Caco-2 (cell line): ENCODE measurements around the gene OVOL1. TPM values are rescaled to one million over a fixed set of nuclear protein-coding genes. Genes with fewer than 3 reads are reported as not detected.

Experiments
- BruUV-seq: library from RNA; stranded (reverse); fragments of 400-500 nt; replicated peaks from 2 replicates; lab custom pipeline; 2021; lab: Mats Ljungman, UMichigan
- CTCF ChIA-PET: fragments of 300-600 bp; sonication (Branson Sonifier 250); formaldehyde crosslinking; loops from one replicate; lab custom pipeline; 2022; ENCODE audit warnings: antibody characterized with exemption; lab: Charles Lee
- POLR2A ChIA-PET: fragments of 300-600 bp; sonication (Branson Sonifier 250); formaldehyde crosslinking; loops from one replicate; lab custom pipeline; 2022; ENCODE audit warnings: antibody characterized with exemption; lab: Charles Lee
- DNase-seq, 2 experiments: peaks; one replicate each; pipeline versions ENCODE4 v3.0.0 to v3.0.0-alpha.2; 2020 to 2022
- H3K27me3 ChIP-seq: replicated peaks from 2 replicates; pipeline ENCODE4 v1.6.0; 2011; ENCODE audit warnings: low read length; ENCODE audit not compliant: control insufficient read depth, insufficient read depth
- H3K36me3 ChIP-seq: 2 replicates; pipeline ENCODE4 v1.5.1; 2011; ENCODE audit warnings: low read length; ENCODE audit not compliant: control insufficient read depth, insufficient read depth
- H3K4me1 ChIP-seq: fragments of 250-450 bp; sonication (Bioruptor Pico); 2 replicates; pipeline ENCODE4 v1.5.1; 2020; ENCODE audit warnings: mild to moderate bottlenecking
- H3K4me3 ChIP-seq: 2 replicates; pipeline ENCODE4 v1.5.1; 2011; ENCODE audit warnings: low read depth, mild to moderate bottlenecking, control low read depth, low read length
- H3K9me3 ChIP-seq: fragments of 250-450 bp; sonication (Bioruptor Pico); 2 replicates; pipeline ENCODE4 v1.5.1; 2020; ENCODE audit warnings: mild to moderate bottlenecking, moderate library complexity
- H3K27ac Mint-ChIP-seq: one replicate; pipeline ENCODE4 v1.8.0; 2022; ENCODE audit warnings: mixed read lengths; ENCODE audit not compliant: unreplicated experiment
- H3K27me3 Mint-ChIP-seq: one replicate; pipeline ENCODE4 v1.8.0; 2022; ENCODE audit warnings: mixed read lengths; ENCODE audit not compliant: insufficient read depth, unreplicated experiment
- H3K36me3 Mint-ChIP-seq: one replicate; pipeline ENCODE4 v1.8.0; 2022; ENCODE audit warnings: mild to moderate bottlenecking, mixed read lengths; ENCODE audit not compliant: insufficient read depth, unreplicated experiment
- H3K4me1 Mint-ChIP-seq: one replicate; pipeline ENCODE4 v1.8.0; 2022; ENCODE audit warnings: low read depth, mixed read lengths; ENCODE audit not compliant: unreplicated experiment
- H3K4me3 Mint-ChIP-seq: one replicate; pipeline ENCODE4 v1.8.0; 2022; ENCODE audit warnings: mild to moderate bottlenecking, moderate library complexity, mixed read lengths; ENCODE audit not compliant: unreplicated experiment
- H3K9me3 Mint-ChIP-seq: one replicate; pipeline ENCODE4 v1.8.0; 2022; ENCODE audit warnings: mixed read lengths; ENCODE audit not compliant: unreplicated experiment
- CTCF ChIP-seq, 2 experiments: fragments of 200-600 bp in 1 of 2; IDR thresholded peaks; 1 replicate in 1 of 2; 2 replicates in 1 of 2; pipeline versions ENCODE4 v1.5.1 to v1.8.0; 2011 to 2022; ENCODE audit warnings: antibody characterized with exemption in 1 of 2, control low read depth in 1 of 2, inconsistent platforms in 1 of 2, low read depth in 1 of 2, low read length in 1 of 2, mild to moderate bottlenecking in 1 of 2, moderate library complexity in 1 of 2; ENCODE audit not compliant: insufficient read depth in 1 of 2, severe bottlenecking in 1 of 2, unreplicated experiment in 1 of 2
- intact Hi-C: fragments of 100-400 bp; cut with micrococcal nuclease; formaldehyde crosslinking; loops from one replicate; pipeline ENCODE4 v1.10.0; 2022; ENCODE audit not compliant: unreplicated experiment
- total RNA-seq: library from RNA; stranded (reverse); gene quantifications from 2 replicates; pipeline ENCODE4 v1.2.3, GENCODE V29; 2022

OVOL1 gene
- total RNA-seq, 1 experiment from 2014 or later = 21.2 TPM

GRCh38 chr11:65806979-65807378 is 20.1 kb downstream of the OVOL1 start:
- Mint-ChIP-seq H3K4me3 (no peak overlapping the region), H3K4me1 (peaks cover 15% of the 10 kb centered on the region), H3K9me3 (no peaks in the 10 kb centered on the region), H3K27ac (no peak overlapping the region), H3K27me3 (peaks cover 2% of the 10 kb centered on the region), H3K36me3 (peaks cover 6% of the 10 kb centered on the region)
- DNase-seq = no peak
- Histone ChIP-seq H3K27me3 (no peaks in the 10 kb centered on the region), H3K36me3 (no peaks in the 10 kb centered on the region), H3K4me1 (peaks cover 2% of the 10 kb centered on the region; the same call in 1 of the 2 replicates), H3K9me3 (no peaks in the 10 kb centered on the region), H3K4me3 (no peak overlapping the region)
- TF ChIP-seq CTCF (IDR thresholded peaks at IDR 0.05; ENCODE audit: insufficient read depth in 1 of 2, low read depth in 1 of 2, low read length in 1 of 2, severe bottlenecking in 1 of 2, unreplicated experiment in 1 of 2) = no peak
- no TSS peak for BruUV-seq
- ChIA-PET POLR2A (interaction anchor here (0.6 to 0.8 kb wide), 2 partner anchors 45 to 94 kb away, joined by 3 to 5 read pairs; no protein-coding TSS in a partner anchor), CTCF (interaction anchor here (0.7 to 1.0 kb wide), 4 partner anchors 11 to 373 kb away, joined by 4 to 12 read pairs (median 6); partner anchors contain the start of genes FAM89B and FIBP)
- intact Hi-C loops = no loop called here

- CTCF ChIA-PET = interaction anchor here (0.9 kb wide), 1 partner anchor 79 kb away, joined by 3 read pairs; the partner anchor contains the start of gene FIBP
- intact Hi-C loops = no loop called here
Measured at GRCh38 chr11:65808744-65809341, 22.0 kb downstream of the OVOL1 start.

GRCh38 chr11:65809496-65809895 is 22.6 kb downstream of the OVOL1 start:
- no peak overlapping the region for H3K27ac Mint-ChIP-seq
- DNase-seq = no peak
- TF ChIP-seq CTCF (IDR thresholded peaks at IDR 0.05; ENCODE audit: insufficient read depth in 1 of 2, low read depth in 1 of 2, low read length in 1 of 2, severe bottlenecking in 1 of 2, unreplicated experiment in 1 of 2) = no peak
- H3K4me3 Mint-ChIP-seq = no peak overlapping the region
- intact Hi-C loops = no loop called here
- H3K27me3 Mint-ChIP-seq = peaks cover 2% of the 10 kb centered on the region
- no TSS peak for BruUV-seq
- Histone ChIP-seq H3K27me3 (no peaks in the 10 kb centered on the region), H3K4me1 (peaks cover 13% of the 10 kb centered on the region), H3K36me3 (no peaks in the 10 kb centered on the region), H3K9me3 (no peaks in the 10 kb centered on the region), H3K4me3 (no peak overlapping the region)
- CTCF ChIA-PET = interaction anchor here (0.6 to 1.0 kb wide), 8 partner anchors 49 to 97 kb away, joined by 3 to 19 read pairs (median 4); partner anchors contain the start of genes CFL1, FIBP and KAT5
- H3K4me1 Mint-ChIP-seq = peaks cover 21% of the 10 kb centered on the region
- POLR2A ChIA-PET = interaction anchor here (0.7 to 1.0 kb wide), 2 partner anchors 49 to 50 kb away, joined by 3 to 4 read pairs; partner anchors contain the start of gene CFL1
- H3K9me3 Mint-ChIP-seq = peaks cover 9% of the 10 kb centered on the region
- peaks cover 6% of the 10 kb centered on the region for H3K36me3 Mint-ChIP-seq

More at GRCh38 chr11:65808744-65809341, 22.0 kb downstream of the OVOL1 start:
- Mint-ChIP-seq H3K27me3 (peaks cover 2% of the 10 kb centered on the region), H3K9me3 (peaks cover 5% of the 10 kb centered on the region), H3K4me1 (peaks cover 15% of the 10 kb centered on the region), H3K36me3 (peaks cover 6% of the 10 kb centered on the region), H3K4me3 (no peak overlapping the region), H3K27ac (no peak overlapping the region)
- no peak for TF ChIP-seq CTCF (IDR thresholded peaks at IDR 0.05; ENCODE audit: insufficient read depth in 1 of 2, low read depth in 1 of 2, low read length in 1 of 2, severe bottlenecking in 1 of 2, unreplicated experiment in 1 of 2)
- BruUV-seq = no TSS peak
- Histone ChIP-seq H3K9me3 (no peaks in the 10 kb centered on the region), H3K4me1 (peaks cover 6% of the 10 kb centered on the region; the same call in 1 of the 2 replicates), H3K4me3 (no peak overlapping the region), H3K27me3 (no peaks in the 10 kb centered on the region), H3K36me3 (no peaks in the 10 kb centered on the region)
- POLR2A ChIA-PET = no interaction called here
- no peak for DNase-seq
